Tongue (tissue), 2 donors: ENCODE measurements around the gene PRR15L. TPM values are rescaled to one million over a fixed set of nuclear protein-coding genes. Genes with fewer than 3 reads are reported as not detected.
A peak's percentile ranks its signal among the peaks of the same experiment; 100 is the strongest.

Experiments
- DNase-seq: peaks from one replicate; pipeline ENCODE4 v3.0.0-alpha.2; 2015
- total RNA-seq: library from RNA; depleted of rRNA; stranded (reverse); fragments of >200 nt; gene quantifications from one replicate; pipeline ENCODE4 v1.2.3, GENCODE V29; 2014

The PRR15L gene
- total RNA-seq, 1 donor from 2014 or later, result 4.9 TPM

GRCh38 chr17:47959825-47960655 is 2.4 kb upstream of the PRR15L start:
- DNase-seq, result no peak

- no peak for DNase-seq
These were observed 692 bp downstream of the PRR15L start for GRCh38 chr17:47956791-47957590.

DNA sequence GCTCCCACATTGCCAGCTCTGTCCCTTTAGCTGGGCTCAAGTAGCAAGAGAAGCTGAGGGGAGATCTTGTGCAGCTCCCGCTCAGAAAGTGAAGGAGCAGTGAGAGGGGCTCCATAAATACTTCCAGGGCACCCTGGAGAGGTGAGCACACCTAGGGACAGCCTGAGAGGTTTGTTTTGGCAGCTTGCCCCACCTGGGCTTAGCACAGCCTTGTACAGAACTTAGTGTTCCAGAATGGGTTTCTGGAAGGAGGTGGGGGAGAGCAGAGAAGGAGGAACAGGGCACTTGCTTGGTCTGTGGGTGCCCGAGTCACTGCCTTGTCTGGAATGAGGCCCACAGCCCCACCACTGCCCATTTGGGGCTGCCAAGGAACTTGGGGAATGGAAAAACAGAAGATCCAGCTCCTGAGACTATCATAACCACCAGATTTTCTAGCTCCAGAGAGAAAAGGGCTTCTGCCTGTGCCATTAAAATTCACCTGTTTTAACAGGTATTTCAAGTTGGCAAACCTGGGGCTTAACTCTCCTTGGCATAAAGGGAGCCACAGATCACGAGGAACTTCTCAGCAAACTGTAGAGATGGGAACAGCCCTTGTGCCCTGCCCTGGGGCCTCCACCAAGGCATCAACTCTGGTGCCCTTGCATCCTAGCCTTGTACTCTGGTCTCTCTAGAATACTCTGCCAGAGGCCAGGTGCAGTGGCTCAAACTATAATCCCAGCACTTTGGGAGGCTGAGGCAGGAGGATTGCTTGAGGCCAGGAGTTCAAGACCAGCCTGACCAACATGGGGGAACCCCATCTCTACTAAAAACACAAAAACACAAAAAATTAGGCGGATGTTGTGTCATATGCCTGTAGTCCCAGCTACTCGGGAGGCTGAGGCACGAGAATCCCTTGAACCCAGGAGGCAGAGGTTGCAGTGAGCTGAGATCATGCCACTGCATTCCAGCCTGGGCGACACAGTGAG is 1.9 kb downstream of the PRR15L start:
- no peak for DNase-seq

DNA sequence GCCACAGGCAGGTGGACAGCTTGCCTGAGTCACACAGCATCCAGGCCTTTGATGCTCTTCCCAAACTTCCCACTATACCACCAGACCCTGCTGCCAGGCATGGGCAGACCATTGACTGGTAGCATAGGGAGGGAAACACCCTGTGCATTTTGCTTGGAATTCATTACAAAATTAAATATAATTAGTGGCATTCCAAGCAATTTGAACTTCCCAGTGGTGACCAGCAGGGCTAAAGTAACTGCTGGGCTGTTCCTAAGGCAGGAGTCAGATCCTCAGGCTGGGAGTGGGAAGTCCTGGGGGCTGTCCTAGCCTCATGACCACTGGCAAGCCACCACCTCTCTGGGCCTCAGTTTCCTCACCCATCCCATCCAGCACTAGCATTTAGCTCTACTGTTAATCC is 3.8 kb downstream of the PRR15L start:
- DNase-seq, result no peak

GRCh38 chr17:47952171-47953021 is 5.3 kb downstream of the PRR15L start:
- no peak for DNase-seq

DNA sequence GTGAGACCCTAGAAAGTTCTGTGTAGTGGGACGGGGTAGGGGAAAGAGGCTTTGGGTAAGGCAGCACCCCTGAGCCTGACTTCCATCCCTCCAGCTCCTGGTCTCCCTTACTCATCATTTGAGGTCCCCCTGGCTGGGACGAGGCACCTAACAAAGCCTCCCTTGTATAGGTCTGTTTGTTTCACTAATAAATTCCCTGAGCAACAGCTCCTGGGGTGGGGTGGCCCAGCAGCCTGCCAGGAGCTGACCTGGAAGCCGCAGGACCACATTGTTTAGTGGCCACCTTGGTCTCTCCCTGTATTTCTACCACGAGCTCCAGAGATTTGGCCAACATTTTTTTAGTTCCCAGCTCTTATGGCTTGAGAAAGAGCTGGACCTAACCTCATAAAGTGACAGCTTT is 7.2 kb downstream of the PRR15L start:
- DNase-seq, result no peak

GRCh38 chr17:47949946-47950345 is 7.7 kb downstream of the PRR15L start:
- DNase-seq, result no peak

GRCh38 chr17:47949197-47949759 is 8.4 kb downstream of the PRR15L start:
- peak; percentile 90 for DNase-seq

GRCh38 chr17:47948706-47949196 is 8.9 kb downstream of the PRR15L start:
- DNase-seq, result no peak

DNA sequence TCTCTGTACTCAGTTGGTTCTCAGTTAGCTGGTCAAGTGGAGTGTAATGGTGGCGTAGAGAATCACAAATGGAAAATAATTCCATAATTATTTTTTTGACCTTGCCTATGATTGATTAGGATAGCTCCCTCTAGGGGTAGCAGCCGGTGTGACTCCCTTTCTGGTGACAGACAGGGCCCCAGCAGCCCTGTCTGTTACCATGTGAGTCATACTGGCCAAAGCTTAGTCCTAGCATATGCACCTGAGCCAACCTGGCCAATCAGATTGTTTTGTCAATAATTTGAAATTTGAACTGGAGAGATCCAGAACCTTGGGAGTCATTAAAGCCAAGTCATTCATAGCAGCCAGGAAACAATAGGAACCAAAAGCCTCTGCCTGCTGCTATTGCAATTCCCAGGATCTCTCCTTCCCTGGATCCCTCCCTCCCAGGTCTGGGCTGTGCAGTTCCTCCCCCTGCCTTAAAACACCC is 10.7 kb downstream of the PRR15L start:
- DNase-seq, result peak; percentile 57

DNA sequence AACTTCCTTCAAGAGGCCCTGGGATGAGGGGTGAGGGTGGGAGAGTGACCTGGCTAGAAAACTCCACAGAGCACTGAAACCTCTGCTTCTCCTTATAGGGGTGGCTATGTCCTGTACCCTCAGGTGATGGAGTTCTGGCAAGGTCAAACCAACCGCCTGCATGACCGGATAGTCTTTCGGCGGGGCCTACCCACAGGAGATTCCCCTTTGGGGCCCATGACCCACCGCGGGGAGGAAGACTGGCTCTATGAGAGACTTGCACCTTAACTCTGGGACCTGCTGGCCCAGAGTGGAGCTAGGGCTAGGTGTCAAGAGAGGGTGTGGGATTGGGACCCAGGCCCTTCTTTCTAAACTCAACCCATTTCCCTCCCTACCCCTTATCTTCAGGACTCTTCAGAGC is 11.2 kb downstream of the PRR15L start:
- DNase-seq, result no peak

DNA sequence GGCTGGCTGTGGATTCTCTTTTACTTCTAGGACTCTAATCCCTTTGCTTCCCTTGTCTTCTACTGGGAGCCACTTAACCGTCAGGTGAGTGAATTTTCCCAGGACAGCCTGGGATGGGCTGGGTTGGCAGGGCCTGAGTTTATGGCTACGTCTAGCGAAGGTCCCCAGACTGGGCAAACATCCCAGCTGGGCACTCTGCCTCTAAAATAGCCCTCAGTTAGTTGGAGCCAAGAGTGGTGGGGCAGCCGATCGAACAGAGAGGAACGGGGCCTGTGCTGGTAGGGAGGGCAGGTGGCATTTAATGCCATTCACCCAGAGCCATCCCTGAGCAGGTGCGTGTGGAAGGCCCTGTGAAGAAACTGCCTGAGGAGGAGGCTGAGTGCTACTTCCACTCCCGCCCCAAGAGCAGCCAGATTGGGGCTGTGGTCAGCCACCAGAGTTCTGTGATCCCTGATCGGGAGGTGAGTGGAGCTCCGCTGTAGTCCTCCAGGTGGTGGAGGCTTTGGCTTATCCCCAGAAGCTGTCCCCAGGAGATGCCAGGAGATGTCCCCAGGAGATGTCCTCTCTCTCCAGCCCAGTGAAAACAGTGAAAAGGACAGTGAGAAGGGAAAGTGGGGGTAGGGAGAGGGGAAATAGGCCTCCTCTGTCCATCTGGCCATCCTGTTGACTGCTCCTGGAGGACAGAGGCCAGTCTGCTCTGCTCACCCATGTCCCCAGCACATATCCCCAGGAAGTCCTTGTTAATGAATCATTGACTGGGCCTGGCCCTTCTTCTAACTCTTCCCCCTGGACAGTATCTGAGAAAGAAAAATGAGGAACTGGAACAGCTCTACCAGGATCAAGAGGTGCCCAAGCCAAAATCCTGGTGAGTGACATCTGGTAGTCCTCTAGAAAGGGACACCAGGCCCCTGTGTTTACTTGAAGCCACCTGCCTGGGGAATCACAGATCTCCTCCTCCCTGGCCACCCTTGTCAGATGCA is 11.9 kb downstream of the PRR15L start:
- no peak for DNase-seq

GRCh38 chr17:47945080-47945479 is 12.6 kb downstream of the PRR15L start:
- DNase-seq, result no peak

DNA sequence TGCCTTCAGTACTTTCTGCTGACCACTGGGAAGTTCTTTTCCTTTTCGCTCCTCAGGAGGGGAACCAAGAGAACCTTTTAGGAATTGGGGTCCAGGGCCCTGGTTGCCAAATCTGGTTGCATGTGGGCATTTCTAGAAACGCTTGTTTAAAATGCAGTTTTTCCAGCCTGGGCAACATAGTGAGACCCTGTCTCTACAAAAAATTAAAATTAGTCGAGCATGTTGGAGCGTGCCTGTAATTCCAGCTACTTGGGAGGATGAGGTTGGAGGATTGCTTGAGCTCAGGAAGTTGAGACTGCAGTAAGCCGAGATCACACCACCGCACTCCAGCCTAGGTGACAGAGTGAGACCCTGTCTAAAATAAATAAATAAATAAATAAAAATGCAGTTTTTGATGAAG is 15.1 kb downstream of the PRR15L start:
- no peak for DNase-seq

DNA sequence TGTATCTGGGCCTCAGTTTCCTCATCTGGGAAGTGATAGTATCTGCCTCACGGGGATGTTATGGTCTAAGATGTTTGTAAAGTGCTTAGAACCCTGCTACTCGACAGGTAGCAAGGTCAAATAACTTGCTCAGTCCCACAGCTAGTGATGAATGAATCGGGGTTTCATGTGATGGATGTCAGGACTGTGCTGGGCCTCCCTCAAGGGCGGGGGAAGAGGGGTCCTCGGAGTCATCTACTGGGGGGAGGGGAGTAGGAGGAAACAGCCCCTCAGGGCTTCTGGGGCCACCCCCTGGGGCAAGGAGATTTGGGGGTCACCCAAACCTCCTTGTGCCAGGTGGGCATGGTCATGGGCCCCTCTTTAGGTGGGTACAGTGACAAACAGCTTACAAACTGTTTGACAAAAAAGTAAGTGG is 15.6 kb downstream of the PRR15L start:
- no peak for DNase-seq

DNA sequence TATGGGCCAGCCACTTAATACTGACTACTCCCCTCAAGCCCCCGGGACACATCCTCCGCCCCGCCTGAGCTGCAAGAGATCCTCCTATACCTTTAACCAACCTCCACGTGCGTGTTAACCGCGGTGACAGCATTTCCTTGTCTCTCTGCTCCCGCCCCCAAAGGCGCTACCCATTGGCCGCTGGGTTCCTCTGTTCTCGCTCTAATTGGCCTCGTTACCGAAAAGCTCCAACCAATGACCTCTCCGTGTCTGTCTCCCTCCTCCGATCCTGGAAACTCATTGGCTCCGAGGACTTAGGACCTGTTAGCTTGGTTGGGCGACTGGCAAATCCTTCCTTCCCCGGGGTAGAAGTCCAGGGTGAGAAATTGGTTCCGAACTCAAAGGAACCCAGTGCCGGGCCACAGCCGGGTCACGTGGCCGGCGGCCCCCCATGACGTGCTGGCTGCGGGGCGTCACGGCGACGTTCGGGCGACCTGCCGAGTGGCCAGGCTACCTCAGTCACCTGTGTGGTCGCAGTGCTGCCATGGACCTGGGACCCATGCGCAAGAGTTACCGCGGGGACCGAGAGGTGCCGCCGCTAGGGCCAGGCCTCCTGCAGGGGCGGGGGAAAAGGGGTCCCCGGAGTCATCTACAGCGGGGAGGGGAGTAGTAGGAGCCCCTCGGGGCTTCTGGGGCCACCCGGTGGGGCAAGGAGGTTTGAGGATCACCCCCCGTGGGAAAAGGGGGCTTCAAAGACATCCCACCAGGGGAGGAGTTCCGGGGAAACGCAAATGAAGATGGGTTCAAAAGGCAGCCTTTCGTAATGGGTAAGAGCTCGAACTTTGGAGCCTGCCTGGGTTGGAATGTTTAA is 16.2 kb downstream of the PRR15L start, which contains the start of gene PNPO:
Gene PNPO (plus strand): TSS at position 326 of the 850 bp plus-strand sequence. CDS start 105 bp downstream, at position 431.
- peak; percentile 97 for DNase-seq

DNA sequence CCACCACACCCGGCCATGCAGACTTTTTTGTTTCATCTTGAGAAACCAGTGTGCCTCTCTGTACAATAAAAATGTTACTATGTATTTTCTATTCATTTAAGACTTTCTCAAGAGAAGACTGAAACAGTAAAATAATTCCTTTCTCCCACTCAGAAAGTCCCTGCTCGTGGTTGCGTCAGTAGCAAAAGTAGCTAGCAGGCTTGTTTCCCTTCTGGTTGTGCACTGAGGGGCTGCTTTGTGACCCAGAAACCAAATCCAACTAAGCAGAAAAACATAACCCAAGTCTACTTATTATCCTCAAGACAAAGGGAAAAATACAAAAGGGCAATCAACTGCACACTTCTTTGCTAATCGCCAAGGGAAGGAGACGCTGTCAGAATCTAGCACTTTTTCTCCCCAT is 19.7 kb downstream of the PRR15L start:
- DNase-seq, result no peak

GRCh38 chr17:47935961-47936360 is 21.7 kb downstream of the PRR15L start:
- peak; percentile 53 for DNase-seq
